ENCODE data around the gene CTDP1.

CTDP1 gene

GRCh38 chr18:79798346-79798998 lies 118.9 kb downstream of the CTDP1 start:
- Histone ChIP-seq H3K36me3 (no peaks in the 10 kb centered on the region), H3K9me3 (no peaks in the 10 kb centered on the region), H3K27me3 (peaks cover 53% of the 10 kb centered on the region), H3K27ac (no peak overlapping the region), H3K4me3 (ENCODE audit: low read depth in 1 of 2, low read length in 1 of 2) (peak overlapping the region; percentile 15 to 54), H3K4me1 (ENCODE audit: control insufficient read depth in 1 of 2, insufficient read depth in 1 of 2, low read depth in 1 of 2, low read length in 1 of 2) (peaks cover 44 to 51% of the 10 kb centered on the region in 2 experiments)
- no peak for TF ChIP-seq CTCF (IDR thresholded peaks at IDR 0.05)

GRCh38 chr18:79798999-79799370 lies 119.4 kb downstream of the CTDP1 start:
- no peaks in the 10 kb centered on the region for H3K9me3 ChIP-seq
- peaks cover 39 to 46% of the 10 kb centered on the region in 2 experiments for H3K4me1 ChIP-seq (ENCODE audit: control insufficient read depth in 1 of 2, insufficient read depth in 1 of 2, low read depth in 1 of 2, low read length in 1 of 2)
- H3K36me3 ChIP-seq: no peaks in the 10 kb centered on the region
- no peak for TF ChIP-seq CTCF (IDR thresholded peaks at IDR 0.05)
- H3K4me3 ChIP-seq (ENCODE audit: low read depth in 1 of 2, low read length in 1 of 2): peak overlapping the region; percentile 15 to 54
- no peak overlapping the region for H3K27ac ChIP-seq
- H3K27me3 ChIP-seq: peaks cover 53% of the 10 kb centered on the region

- no peaks in the 10 kb centered on the region for H3K36me3 ChIP-seq
- no peak overlapping the region for H3K4me3 ChIP-seq (ENCODE audit: low read depth in 1 of 2, low read length in 1 of 2)
- no peak for TF ChIP-seq CTCF (IDR thresholded peaks at IDR 0.05)
- no peaks in the 10 kb centered on the region for H3K9me3 ChIP-seq
- peaks cover 31 to 38% of the 10 kb centered on the region in 2 experiments for H3K4me1 ChIP-seq (ENCODE audit: control insufficient read depth in 1 of 2, insufficient read depth in 1 of 2, low read depth in 1 of 2, low read length in 1 of 2)
- H3K27ac ChIP-seq: no peak overlapping the region
- H3K27me3 ChIP-seq: peaks cover 53% of the 10 kb centered on the region
These were observed 120.2 kb downstream of the CTDP1 start for GRCh38 chr18:79799619-79800370.

GRCh38 chr18:79800371-79801180 lies 121.0 kb downstream of the CTDP1 start:
- Histone ChIP-seq H3K27ac (no peak overlapping the region), H3K4me3 (ENCODE audit: low read depth in 1 of 2, low read length in 1 of 2) (no peak overlapping the region), H3K4me1 (ENCODE audit: control insufficient read depth in 1 of 2, insufficient read depth in 1 of 2, low read depth in 1 of 2, low read length in 1 of 2) (peaks cover 23 to 30% of the 10 kb centered on the region in 2 experiments), H3K27me3 (peaks cover 52% of the 10 kb centered on the region), H3K36me3 (no peaks in the 10 kb centered on the region), H3K9me3 (no peaks in the 10 kb centered on the region)
- TF ChIP-seq CTCF (IDR thresholded peaks at IDR 0.05): no peak

- no peak overlapping the region for H3K4me3 ChIP-seq (ENCODE audit: low read depth in 1 of 2, low read length in 1 of 2)
- no peak overlapping the region for H3K27ac ChIP-seq
- peaks cover 18 to 26% of the 10 kb centered on the region in 2 experiments for H3K4me1 ChIP-seq (ENCODE audit: control insufficient read depth in 1 of 2, insufficient read depth in 1 of 2, low read depth in 1 of 2, low read length in 1 of 2)
- H3K9me3 ChIP-seq: no peaks in the 10 kb centered on the region
- H3K36me3 ChIP-seq: no peaks in the 10 kb centered on the region
- no peak for TF ChIP-seq CTCF (IDR thresholded peaks at IDR 0.05)
- peaks cover 46% of the 10 kb centered on the region for H3K27me3 ChIP-seq
These were observed 121.6 kb downstream of the CTDP1 start for GRCh38 chr18:79801217-79801616.

Data from neutrophil (primary cell).